Gastrocnemius medialis (tissue), 4 donors: Measurements from ENCODE around the gene USP36. TPM values are rescaled to one million over a fixed set of nuclear protein-coding genes. Genes with fewer than 3 reads are reported as not detected.

ENCODE experiments used
- ATAC-seq, 2 donors: fragments of 150-250 bp; one replicate each; pipeline ENCODE4 v1.9.1; 2016
- DNase-seq, 2 donors: peaks; one replicate each; pipeline ENCODE4 v3.0.0-alpha.2; 2019
- H3K27ac ChIP-seq, 4 donors: fragments of 200-600 bp; sonication (generic); 1 replicate in 1 of 4; 2 replicates in 3 of 4; pipeline ENCODE4 v1.5.1; 2016 to 2018; ENCODE audit warnings: mild to moderate bottlenecking in 2 of 4, moderate library complexity in 1 of 4
- H3K27me3 ChIP-seq, 3 donors: fragments of 200-600 bp; sonication (generic) in 2 of 3; 1 replicate in 1 of 3; 2 replicates in 2 of 3; pipeline versions ENCODE4 v1.5.1 to v1.6.0; 2016 to 2019; ENCODE audit warnings: mild to moderate bottlenecking in 1 of 3, moderate library complexity in 1 of 3
- H3K36me3 ChIP-seq, 2 donors: fragments of 200-600 bp; sonication (generic) in 1 of 2; one replicate each; pipeline ENCODE4 v1.5.1; 2017 to 2018
- H3K4me1 ChIP-seq, 2 donors: fragments of 200-600 bp; sonication (generic) in 1 of 2; one replicate each; pipeline ENCODE4 v1.5.1; 2016 to 2017; ENCODE audit warnings: mild to moderate bottlenecking in 2 of 2
- H3K4me3 ChIP-seq, 4 donors: fragments of 200-600 bp; sonication (generic) in 3 of 4; 1 replicate in 1 of 4; 2 replicates in 3 of 4; pipeline ENCODE4 v1.5.1; 2016 to 2019; ENCODE audit warnings: mild to moderate bottlenecking in 2 of 4
- H3K9me3 ChIP-seq, 3 donors: fragments of 200-600 bp; sonication (generic) in 2 of 3; 1 replicate in 1 of 3; 2 replicates in 2 of 3; pipeline ENCODE4 v1.5.1; 2016 to 2019
- CTCF ChIP-seq, 5 experiments: fragments of 450-650 bp in 3 of 5; fragments of 200-600 bp in 2 of 5; sonication (generic) in 2 of 5; IDR thresholded peaks in 4 of 5; conservative IDR thresholded peaks in 1 of 5; 1 replicate in 4 of 5; 2 replicates in 1 of 5; pipeline ENCODE4 v1.5.1; 2016 to 2019; ENCODE audit warnings: antibody characterized with exemption in 5 of 5, mild to moderate bottlenecking in 3 of 5, moderate library complexity in 3 of 5
- POLR2A ChIP-seq, 2 donors: fragments of 450-650 bp; IDR thresholded peaks; one replicate each; pipeline ENCODE4 v1.6.1; 2017; ENCODE audit warnings: antibody characterized with exemption in 2 of 2, mild to moderate bottlenecking in 2 of 2, moderate library complexity in 2 of 2
- in situ Hi-C, 4 donors: fragments of 200-750 bp; cut with MboI; loops; one replicate each; pipeline versions ENCODE4 v1.15.0 to v1.8.0; 2017; ENCODE audit warnings: low sequenced_read_pairs in 4 of 4
- intact Hi-C: fragments of 100-400 bp; cut with DNase I; formaldehyde crosslinking; loops from one replicate; pipeline ENCODE4 v1.15.1; 2023; ENCODE audit warnings: low total_unique reads
- total RNA-seq, 4 donors: library from RNA; depleted of rRNA; stranded (reverse); fragments of >200 nt; gene quantifications; one replicate each; pipeline versions ENCODE4 v1.1.0 to v1.2.3, GENCODE V29; 2016

The USP36 gene
- total RNA-seq, 4 donors from 2014 or later = 15.2 to 21.1 (median 20.0) TPM

- H3K27ac ChIP-seq = peak overlapping the region; percentile 62 to 86 (median 72)
- TF ChIP-seq POLR2A (IDR thresholded peaks at IDR 0.05) (no peak), CTCF (IDR thresholded peaks at IDR 0.05 in 4 of 5, conservative IDR thresholded peaks at IDR 0.05 in 1 of 5) (no peak)
- H3K27me3 ChIP-seq = no peaks in the 10 kb centered on the region
- H3K4me3 ChIP-seq = no peak overlapping the region
- intact Hi-C loops = no loop called here
- peaks cover 0 to 28% of the 10 kb centered on the region in 2 donors for H3K36me3 ChIP-seq
- DNase-seq = peak in 1 of 2 donors; percentile 52
- no peaks in the 10 kb centered on the region for H3K9me3 ChIP-seq
- H3K4me1 ChIP-seq = peaks cover 65 to 69% of the 10 kb centered on the region in 2 donors
- in situ Hi-C loops = no loop called here
- peak in 1 of 2 donors; percentile 11 for ATAC-seq
Observed at GRCh38 chr17:78794399-78794798, 46.2 kb downstream of the USP36 start.

GRCh38 chr17:78793968-78794367 lies 46.6 kb downstream of the USP36 start:
- in situ Hi-C loops = no loop called here
- DNase-seq = peak in 1 of 2 donors; percentile 50
- H3K27me3 ChIP-seq = no peaks in the 10 kb centered on the region
- ATAC-seq = peak; percentile 19 to 57
- intact Hi-C loops = no loop called here
- H3K36me3 ChIP-seq = peaks cover 0 to 28% of the 10 kb centered on the region in 2 donors
- H3K4me1 ChIP-seq = peaks cover 69 to 74% of the 10 kb centered on the region in 2 donors
- TF ChIP-seq POLR2A (IDR thresholded peaks at IDR 0.05) (no peak), CTCF (IDR thresholded peaks at IDR 0.05 in 4 of 5, conservative IDR thresholded peaks at IDR 0.05 in 1 of 5) (no peak)
- no peaks in the 10 kb centered on the region for H3K9me3 ChIP-seq
- H3K27ac ChIP-seq = peak overlapping the region; percentile 62 to 86 (median 72)
- no peak overlapping the region for H3K4me3 ChIP-seq

GRCh38 chr17:78793415-78793814 lies 47.2 kb downstream of the USP36 start:
- ATAC-seq (peak; percentile 23 to 38), DNase-seq (peak in 1 of 2 donors; percentile 58)
- in situ Hi-C loops = no loop called here
- Histone ChIP-seq H3K4me1 (peaks cover 69 to 74% of the 10 kb centered on the region in 2 donors), H3K4me3 (no peak overlapping the region), H3K27me3 (no peaks in the 10 kb centered on the region), H3K36me3 (peaks cover 0 to 28% of the 10 kb centered on the region in 2 donors), H3K27ac (peak overlapping the region; percentile 62 to 86 (median 72)), H3K9me3 (no peaks in the 10 kb centered on the region)
- TF ChIP-seq CTCF (IDR thresholded peaks at IDR 0.05 in 4 of 5, conservative IDR thresholded peaks at IDR 0.05 in 1 of 5) = no peak
- no peak for TF ChIP-seq POLR2A (IDR thresholded peaks at IDR 0.05)
- intact Hi-C loops = no loop called here

- H3K27ac ChIP-seq = peak overlapping the region in 3 of 4 donors; percentile 41 to 86 (median 48)
- H3K36me3 ChIP-seq = peaks cover 0 to 18% of the 10 kb centered on the region in 2 donors
- in situ Hi-C loops (no loop called here), intact Hi-C loops (no loop called here)
- no peak overlapping the region for H3K4me3 ChIP-seq
- H3K27me3 ChIP-seq = no peaks in the 10 kb centered on the region
- H3K9me3 ChIP-seq = no peaks in the 10 kb centered on the region
- TF ChIP-seq POLR2A (IDR thresholded peaks at IDR 0.05) (no peak), CTCF (IDR thresholded peaks at IDR 0.05 in 4 of 5, conservative IDR thresholded peaks at IDR 0.05 in 1 of 5) (no peak)
- DNase-seq = no peak
- ATAC-seq = no peak
- H3K4me1 ChIP-seq = peaks cover 66 to 75% of the 10 kb centered on the region in 2 donors
Observed at GRCh38 chr17:78791840-78792709, 48.5 kb downstream of the USP36 start.
